SU-DHL-6 (cell line): ENCODE results near the gene LRRIQ3.

Experiments used
- H2AFZ ChIP-seq: fragments of 200-600 bp; sonication (generic); 2 replicates; pipeline ENCODE4 v1.6.1; 2014; ENCODE audit warnings: low read depth, mild to moderate bottlenecking, moderate library complexity, mixed read lengths, antibody characterized with exemption, low read length; ENCODE audit not compliant: severe bottlenecking
- H3F3A ChIP-seq: fragments of 200-600 bp; shearing (Covaris generic); 2 replicates; pipeline ENCODE4 v1.6.0; 2016; ENCODE audit warnings: antibody characterized with exemption, mild to moderate bottlenecking; ENCODE audit not compliant: insufficient read depth
- H3K27ac ChIP-seq: fragments of 200-600 bp; sonication (generic); 2 replicates; pipeline ENCODE4 v1.5.1; 2016; ENCODE audit warnings: low read depth, mild to moderate bottlenecking, low read length, moderate library complexity, mixed read lengths
- H3K27me3 ChIP-seq: fragments of 200-600 bp; sonication (generic), shearing (Covaris generic); 2 replicates; pipeline ENCODE4 v1.6.0; 2014; ENCODE audit warnings: mild to moderate bottlenecking, low read length
- H3K36me3 ChIP-seq: fragments of 200-600 bp; sonication (generic); 2 replicates; pipeline ENCODE4 v1.6.1; 2014; ENCODE audit warnings: mild to moderate bottlenecking, low read length, mixed read lengths
- H3K4me2 ChIP-seq: fragments of 300-600, 200-600 bp; shearing (Covaris generic), sonication (generic); 2 replicates; pipeline ENCODE4 v1.6.0; 2014; ENCODE audit warnings: low read length, low read depth, mild to moderate bottlenecking; ENCODE audit not compliant: poor library complexity, severe bottlenecking
- H3K4me3 ChIP-seq: fragments of 200-600 bp; sonication (generic); 2 replicates; pipeline ENCODE4 v1.5.1; 2014; ENCODE audit warnings: antibody characterized with exemption, low read length, mild to moderate bottlenecking, mixed read lengths; ENCODE audit not compliant: insufficient read depth, poor library complexity, severe bottlenecking
- H3K79me2 ChIP-seq: fragments of 200-600 bp; sonication (generic); 2 replicates; pipeline ENCODE4 v1.6.1; 2014; ENCODE audit warnings: mild to moderate bottlenecking, low read length, moderate library complexity; ENCODE audit not compliant: insufficient read depth
- H3K9ac ChIP-seq: fragments of 200-600 bp; sonication (generic); 2 replicates; pipeline ENCODE4 v1.7.0; 2014; ENCODE audit warnings: mild to moderate bottlenecking, low read length
- H3K9me2 ChIP-seq: fragments of 200-600 bp; sonication (generic); replicated peaks from 2 replicates; pipeline ENCODE4 v1.6.1; 2014; ENCODE audit warnings: low read length; ENCODE audit not compliant: insufficient read depth
- H3K9me3 ChIP-seq: fragments of 200-600 bp; sonication (generic); 2 replicates; pipeline ENCODE4 v1.6.1; 2014; ENCODE audit warnings: low read length, mixed read lengths; ENCODE audit not compliant: insufficient read depth
- H4K20me1 ChIP-seq: fragments of 200-600 bp; sonication (generic); 2 replicates; pipeline ENCODE4 v1.6.1; 2014; ENCODE audit warnings: low read depth, mild to moderate bottlenecking, antibody characterized with exemption, low read length, moderate library complexity, mixed read lengths
- EZH2phosphoT487 ChIP-seq: fragments of 200-600 bp; sonication (generic), shearing (Covaris generic); conservative IDR thresholded peaks from 2 replicates; pipeline ENCODE4 v1.6.1; 2018; ENCODE audit warnings: mild to moderate bottlenecking, antibody characterized with exemption, low read length, moderate library complexity, mixed read lengths
- TF ChIP-seq, protein P1 (sequence below): fragments of 200-600 bp; sonication (generic); IDR thresholded peaks from one replicate; pipeline ENCODE4 v1.5.1; 2017; ENCODE audit warnings: antibody characterized with exemption, mild to moderate bottlenecking, low read length, moderate library complexity; ENCODE audit not compliant: insufficient read depth, poor library complexity, severe bottlenecking

LRRIQ3 gene

DNA sequence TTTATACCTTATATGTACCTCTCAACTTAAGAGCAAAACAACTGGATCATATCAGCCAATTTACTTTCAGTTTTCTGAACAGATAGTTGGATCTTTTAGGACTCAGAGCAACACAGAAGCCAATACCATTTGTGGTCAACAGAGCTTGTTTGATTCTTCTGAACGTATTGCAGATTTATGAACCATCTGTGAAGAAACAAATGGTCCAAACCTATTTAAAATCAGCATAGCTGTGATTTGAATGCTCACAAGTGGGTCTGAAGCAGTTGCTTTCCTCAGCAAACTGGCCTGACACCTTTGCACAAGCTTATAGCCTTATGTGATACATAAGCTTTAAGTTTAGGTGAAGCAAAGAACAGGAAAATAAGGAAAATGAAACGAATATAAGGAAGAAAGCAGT lies 147.6 kb downstream of the LRRIQ3 start:
- Histone ChIP-seq H3F3A (no peaks in the 10 kb centered on the region), H3K9ac (no peak overlapping the region), H3K4me2 (no peak overlapping the region), H3K27me3 (no peaks in the 10 kb centered on the region), H3K79me2 (no peaks in the 10 kb centered on the region), H3K36me3 (no peaks in the 10 kb centered on the region), H4K20me1 (no peaks in the 10 kb centered on the region), H2AFZ (no peak overlapping the region), H3K9me3 (no peaks in the 10 kb centered on the region), H3K4me3 (no peak overlapping the region), H3K9me2 (no peaks in the 10 kb centered on the region), H3K27ac (no peak overlapping the region)
- no peak for TF ChIP-seq EZH2phosphoT487
- TF ChIP-seq, protein P1, sequence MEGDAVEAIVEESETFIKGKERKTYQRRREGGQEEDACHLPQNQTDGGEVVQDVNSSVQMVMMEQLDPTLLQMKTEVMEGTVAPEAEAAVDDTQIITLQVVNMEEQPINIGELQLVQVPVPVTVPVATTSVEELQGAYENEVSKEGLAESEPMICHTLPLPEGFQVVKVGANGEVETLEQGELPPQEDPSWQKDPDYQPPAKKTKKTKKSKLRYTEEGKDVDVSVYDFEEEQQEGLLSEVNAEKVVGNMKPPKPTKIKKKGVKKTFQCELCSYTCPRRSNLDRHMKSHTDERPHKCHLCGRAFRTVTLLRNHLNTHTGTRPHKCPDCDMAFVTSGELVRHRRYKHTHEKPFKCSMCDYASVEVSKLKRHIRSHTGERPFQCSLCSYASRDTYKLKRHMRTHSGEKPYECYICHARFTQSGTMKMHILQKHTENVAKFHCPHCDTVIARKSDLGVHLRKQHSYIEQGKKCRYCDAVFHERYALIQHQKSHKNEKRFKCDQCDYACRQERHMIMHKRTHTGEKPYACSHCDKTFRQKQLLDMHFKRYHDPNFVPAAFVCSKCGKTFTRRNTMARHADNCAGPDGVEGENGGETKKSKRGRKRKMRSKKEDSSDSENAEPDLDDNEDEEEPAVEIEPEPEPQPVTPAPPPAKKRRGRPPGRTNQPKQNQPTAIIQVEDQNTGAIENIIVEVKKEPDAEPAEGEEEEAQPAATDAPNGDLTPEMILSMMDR: no peak

DNA sequence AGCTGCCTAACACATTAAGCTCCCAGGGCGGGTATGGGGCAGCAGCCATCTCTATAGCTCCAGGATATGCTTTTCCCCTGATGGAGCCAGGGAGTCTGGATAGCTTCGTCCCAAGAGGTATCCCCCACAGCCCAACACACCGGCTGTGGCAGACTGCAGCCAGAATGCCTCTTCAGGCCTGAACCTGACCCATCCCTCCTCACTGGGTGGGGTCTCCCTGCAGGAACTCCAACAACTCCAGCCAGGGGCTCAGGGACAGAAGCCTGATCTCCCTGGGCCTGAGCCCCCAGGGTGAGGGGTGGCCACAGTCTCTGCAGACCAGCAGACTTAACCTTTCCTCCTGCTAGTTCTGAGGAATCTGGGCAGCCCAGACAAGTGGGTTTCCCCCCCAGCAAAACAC lies 159.9 kb downstream of the LRRIQ3 start:
- TF ChIP-seq EZH2phosphoT487: no peak
- TF ChIP-seq, protein P1: no peak
- Histone ChIP-seq H3F3A (no peaks in the 10 kb centered on the region), H3K36me3 (no peaks in the 10 kb centered on the region), H3K27ac (no peak overlapping the region), H4K20me1 (no peaks in the 10 kb centered on the region), H3K9ac (no peak overlapping the region), H2AFZ (no peak overlapping the region), H3K27me3 (no peaks in the 10 kb centered on the region), H3K4me3 (no peak overlapping the region), H3K79me2 (no peaks in the 10 kb centered on the region), H3K9me2 (no peaks in the 10 kb centered on the region), H3K9me3 (no peaks in the 10 kb centered on the region), H3K4me2 (no peak overlapping the region)

- Histone ChIP-seq H3K9ac (no peak overlapping the region), H3K79me2 (no peaks in the 10 kb centered on the region), H3F3A (no peaks in the 10 kb centered on the region), H4K20me1 (no peaks in the 10 kb centered on the region), H3K4me2 (no peak overlapping the region), H3K27me3 (no peaks in the 10 kb centered on the region), H3K4me3 (no peak overlapping the region), H3K9me3 (no peaks in the 10 kb centered on the region), H3K36me3 (no peaks in the 10 kb centered on the region), H3K9me2 (no peaks in the 10 kb centered on the region), H2AFZ (no peak overlapping the region), H3K27ac (no peak overlapping the region)
- TF ChIP-seq EZH2phosphoT487: no peak
- TF ChIP-seq, protein P1: no peak
Measured at GRCh38 chr1:74012583-74012982, 185.4 kb downstream of the LRRIQ3 start.

DNA sequence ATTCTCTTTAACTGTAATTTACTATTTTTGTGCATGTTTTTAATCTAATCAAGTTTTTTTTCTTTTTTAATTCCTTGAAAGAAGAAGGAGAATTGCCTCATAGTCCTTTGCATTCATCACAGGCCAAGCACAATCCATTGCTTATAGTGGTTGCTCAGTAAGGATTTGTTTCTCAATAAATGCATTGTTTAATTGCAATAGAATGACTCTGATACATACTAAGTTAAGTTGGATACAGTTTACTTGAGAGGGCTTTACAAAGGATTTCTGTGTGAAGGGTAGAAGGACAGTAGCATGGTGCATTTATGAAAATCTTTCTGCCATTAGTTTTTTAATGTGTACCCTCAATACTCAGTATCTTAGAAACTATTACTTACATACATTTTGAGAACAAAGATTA lies 186.2 kb downstream of the LRRIQ3 start:
- H3K27me3 ChIP-seq: no peaks in the 10 kb centered on the region
- H3K4me2 ChIP-seq: no peak overlapping the region
- H3K9me2 ChIP-seq: no peaks in the 10 kb centered on the region
- H3K9ac ChIP-seq: no peak overlapping the region
- H3K79me2 ChIP-seq: no peaks in the 10 kb centered on the region
- no peaks in the 10 kb centered on the region for H3K36me3 ChIP-seq
- no peaks in the 10 kb centered on the region for H4K20me1 ChIP-seq
- H3K9me3 ChIP-seq: no peaks in the 10 kb centered on the region
- H3F3A ChIP-seq: no peaks in the 10 kb centered on the region
- H3K27ac ChIP-seq: no peak overlapping the region
- H2AFZ ChIP-seq: no peak overlapping the region
- H3K4me3 ChIP-seq: no peak overlapping the region
- TF ChIP-seq, protein P1: no peak
- no peak for TF ChIP-seq EZH2phosphoT487
